RWPE1 (cell line): ENCODE measurements around the gene GSG1L.

Source experiments
- CTCF ChIA-PET: fragments of 350-600 bp; sonication (Branson Sonifier 250); formaldehyde crosslinking; extraction: SDS; loops from one replicate; lab custom pipeline; 2021; lab: Yijun Ruan, JAX
- POLR2A ChIA-PET: fragments of 400-600 bp; formaldehyde crosslinking; extraction: SDS; loops from one replicate; lab custom pipeline; 2020; ENCODE audit warnings: antibody characterized with exemption; ENCODE audit not compliant: low non-redundant PET; lab: Yijun Ruan, JAX
- DNase-seq: peaks from one replicate; pipeline ENCODE4 v3.0.0; 2012; ENCODE audit warnings: low spot score
- H3K27ac ChIP-seq: fragments of 450-650 bp; 2 replicates; pipeline ENCODE4 v1.5.1; 2017
- TF ChIP-seq, protein P1 (sequence below): fragments of 450-650 bp; conservative IDR thresholded peaks from 2 replicates; pipeline ENCODE4 v1.5.1; 2017; ENCODE audit warnings: low read depth, mild to moderate bottlenecking

Gene GSG1L

DNA sequence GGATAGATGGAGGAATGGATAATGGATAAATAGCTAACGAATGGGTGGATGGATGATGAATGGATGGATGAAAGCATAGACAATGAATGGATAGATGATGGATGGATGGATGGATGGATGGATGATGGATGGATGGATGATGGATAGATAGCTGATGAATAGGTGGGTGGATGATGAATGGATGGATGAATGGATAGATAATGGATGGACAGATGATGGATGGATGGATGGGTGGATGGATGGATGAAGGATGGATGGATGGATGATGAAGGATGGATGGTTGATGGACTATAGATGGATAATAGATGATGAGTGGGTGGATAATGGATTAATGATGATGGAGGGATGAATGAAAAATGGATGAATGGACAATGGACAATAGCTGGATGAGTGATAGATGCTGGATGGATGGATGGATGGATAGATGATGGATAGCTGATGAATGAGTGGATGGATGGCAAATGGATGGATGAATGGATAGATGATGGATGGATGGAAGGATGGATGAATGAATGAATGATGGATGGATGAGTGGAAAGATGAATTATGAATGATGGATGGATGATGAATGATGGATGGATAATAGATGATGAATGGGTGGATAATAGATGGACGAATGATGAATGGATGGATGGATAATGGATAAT lies 273.8 kb downstream of the GSG1L start:
- TF ChIP-seq, protein P1, sequence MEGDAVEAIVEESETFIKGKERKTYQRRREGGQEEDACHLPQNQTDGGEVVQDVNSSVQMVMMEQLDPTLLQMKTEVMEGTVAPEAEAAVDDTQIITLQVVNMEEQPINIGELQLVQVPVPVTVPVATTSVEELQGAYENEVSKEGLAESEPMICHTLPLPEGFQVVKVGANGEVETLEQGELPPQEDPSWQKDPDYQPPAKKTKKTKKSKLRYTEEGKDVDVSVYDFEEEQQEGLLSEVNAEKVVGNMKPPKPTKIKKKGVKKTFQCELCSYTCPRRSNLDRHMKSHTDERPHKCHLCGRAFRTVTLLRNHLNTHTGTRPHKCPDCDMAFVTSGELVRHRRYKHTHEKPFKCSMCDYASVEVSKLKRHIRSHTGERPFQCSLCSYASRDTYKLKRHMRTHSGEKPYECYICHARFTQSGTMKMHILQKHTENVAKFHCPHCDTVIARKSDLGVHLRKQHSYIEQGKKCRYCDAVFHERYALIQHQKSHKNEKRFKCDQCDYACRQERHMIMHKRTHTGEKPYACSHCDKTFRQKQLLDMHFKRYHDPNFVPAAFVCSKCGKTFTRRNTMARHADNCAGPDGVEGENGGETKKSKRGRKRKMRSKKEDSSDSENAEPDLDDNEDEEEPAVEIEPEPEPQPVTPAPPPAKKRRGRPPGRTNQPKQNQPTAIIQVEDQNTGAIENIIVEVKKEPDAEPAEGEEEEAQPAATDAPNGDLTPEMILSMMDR = no peak
- ChIA-PET POLR2A (no interaction called here), CTCF (interaction anchor here (0.7 kb wide), 1 partner anchor 195 kb away, joined by 3 read pairs; no protein-coding TSS in a partner anchor)
- no peak for DNase-seq
- no peak overlapping the region for H3K27ac ChIP-seq

DNA sequence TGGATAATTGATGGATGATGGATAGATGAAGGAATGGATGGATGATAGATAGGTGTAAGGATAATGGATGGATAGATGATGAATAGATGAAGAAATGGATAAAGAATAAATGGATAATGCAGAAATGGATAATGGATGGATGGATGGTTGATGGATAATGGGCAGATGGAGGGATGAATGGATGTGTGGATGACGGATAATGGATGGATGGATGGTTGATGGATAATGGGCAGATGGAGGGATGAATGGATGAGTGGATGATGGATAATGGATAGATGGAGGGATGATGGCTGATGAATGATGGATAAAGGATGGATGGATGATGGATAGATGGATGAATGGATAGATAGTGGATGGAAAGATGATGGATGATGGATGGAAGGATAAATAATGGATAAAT lies 274.4 kb downstream of the GSG1L start:
- TF ChIP-seq, protein P1 = no peak
- CTCF ChIA-PET = no interaction called here

DNA sequence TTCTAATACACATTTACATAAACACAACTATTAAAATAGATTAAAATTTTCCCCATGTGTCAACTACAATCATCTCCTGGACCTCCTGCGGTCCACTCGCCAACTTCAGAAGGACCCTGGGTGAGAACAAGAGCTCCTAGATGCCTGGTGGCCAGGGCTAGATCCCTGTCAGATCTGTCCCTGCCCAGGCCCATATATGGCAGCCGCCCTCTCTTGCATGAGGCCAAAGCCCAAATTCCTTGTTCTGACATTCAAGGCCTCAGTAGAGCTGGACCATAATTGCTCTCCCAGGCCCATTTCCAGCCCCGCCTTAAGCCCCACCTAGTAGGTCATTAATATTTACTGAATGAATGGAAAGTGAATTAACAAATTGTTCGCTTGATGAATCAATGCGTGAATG lies 275.8 kb downstream of the GSG1L start:
- DNase-seq = no peak
- TF ChIP-seq, protein P1 = no peak
- CTCF ChIA-PET = no interaction called here
- POLR2A ChIA-PET = no interaction called here
- H3K27ac ChIP-seq = no peak overlapping the region

More for the DNA sequence above, 274.4 kb downstream of the GSG1L start:
- no peak overlapping the region for H3K27ac ChIP-seq
- DNase-seq = no peak
- POLR2A ChIA-PET = no interaction called here

DNA sequence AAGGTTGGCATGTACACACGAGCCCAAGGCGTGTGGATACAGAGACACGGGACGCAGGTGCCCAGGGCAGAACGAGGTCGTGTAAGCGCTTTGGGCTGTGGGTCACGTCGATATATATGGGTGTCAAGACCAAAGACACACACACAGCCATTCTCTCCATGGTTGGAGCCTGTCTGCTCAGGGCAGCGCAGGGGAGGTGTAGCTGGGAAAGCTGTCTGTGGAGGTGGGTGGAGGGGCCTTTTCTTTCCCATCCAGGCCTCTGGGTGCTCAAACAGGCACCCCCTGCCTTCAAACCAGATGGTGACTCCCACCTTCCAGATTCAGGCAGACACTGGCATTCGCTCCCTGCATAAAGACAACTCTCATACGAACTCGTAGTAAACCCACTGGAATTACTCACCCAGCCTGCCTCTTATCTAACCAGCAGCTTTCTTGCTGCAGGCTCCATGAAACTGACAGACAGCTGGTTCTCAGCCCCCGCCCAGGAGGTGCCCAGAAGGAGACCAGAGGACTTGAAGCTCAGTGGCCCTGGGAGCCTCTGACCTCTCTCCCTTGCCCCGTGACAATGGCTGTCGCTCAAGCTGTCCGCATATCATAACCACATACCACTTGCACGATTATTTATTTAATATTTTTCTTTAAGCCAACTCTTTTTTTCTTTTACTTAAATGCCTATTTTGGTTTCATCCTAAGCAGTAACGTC lies 276.4 kb downstream of the GSG1L start:
- TF ChIP-seq, protein P1 = no peak
- POLR2A ChIA-PET = no interaction called here
- H3K27ac ChIP-seq = no peak overlapping the region
- CTCF ChIA-PET = no interaction called here
- no peak for DNase-seq

DNA sequence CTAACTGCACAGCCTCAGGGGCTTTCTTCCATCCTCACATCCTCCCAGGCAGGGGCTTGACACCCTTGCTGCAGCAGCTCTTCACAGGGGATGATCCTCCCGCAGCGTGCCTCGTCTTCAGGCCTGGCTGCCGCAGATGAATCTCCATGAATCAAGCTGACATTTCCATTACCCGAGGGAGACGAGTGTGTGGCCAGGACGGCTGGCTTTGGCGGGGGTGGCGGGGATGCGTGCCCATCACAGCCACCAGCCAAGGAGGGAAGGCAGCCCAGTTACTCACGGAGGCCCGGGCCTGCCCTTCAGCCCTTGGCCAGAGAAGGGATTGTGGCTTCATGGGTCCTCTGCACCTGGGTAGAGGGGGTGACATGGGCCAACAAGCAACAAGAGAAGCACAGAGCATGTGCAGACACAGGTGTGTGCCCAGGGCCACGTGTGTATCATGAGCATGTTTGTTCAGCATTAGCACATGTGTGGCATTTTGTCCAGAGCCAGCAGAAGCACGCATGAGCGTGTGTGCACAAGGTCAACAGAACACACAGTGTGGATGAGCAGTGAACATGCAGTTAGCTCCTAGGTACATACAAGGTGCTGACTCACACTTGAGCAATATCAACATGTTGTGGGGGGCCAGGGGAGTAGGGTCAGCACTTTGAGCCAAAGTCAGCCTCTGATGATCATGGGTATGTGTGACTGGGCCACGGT lies 277.1 kb downstream of the GSG1L start:
- TF ChIP-seq, protein P1 = no peak
- ChIA-PET POLR2A (no interaction called here), CTCF (interaction anchor here (0.6 kb wide), 1 partner anchor 103 kb away, joined by 3 read pairs; no protein-coding TSS in a partner anchor)
- H3K27ac ChIP-seq = no peak overlapping the region
- no peak for DNase-seq

DNA sequence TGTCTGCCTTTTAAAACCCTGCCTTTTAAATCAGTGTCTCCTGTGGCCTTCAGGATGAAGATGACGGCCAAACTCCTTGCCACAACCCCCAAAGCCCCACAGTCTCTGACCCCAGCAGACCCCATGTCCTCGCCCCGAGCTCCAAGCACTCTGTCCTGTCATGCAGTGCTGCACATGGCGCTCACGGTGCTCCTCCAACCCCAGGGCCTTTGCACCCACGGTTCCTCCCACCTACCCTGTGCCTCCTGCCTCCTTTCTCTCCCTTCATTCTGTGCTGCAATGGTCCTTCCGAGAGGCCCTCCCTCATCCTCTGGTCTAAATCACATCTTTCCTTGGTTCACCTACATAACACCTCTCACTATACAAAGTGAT lies 278.2 kb downstream of the GSG1L start:
- POLR2A ChIA-PET = no interaction called here
- TF ChIP-seq, protein P1 = no peak
- H3K27ac ChIP-seq = no peak overlapping the region
- DNase-seq = no peak
- CTCF ChIA-PET = interaction anchor here (2.0 kb wide), 1 partner anchor 285 kb away, joined by 4 read pairs; no protein-coding TSS in a partner anchor
